GM13976 (cell line): ENCODE measurements around the gene TMEM31.

Source experiments
- DNase-seq: peaks from one replicate; pipeline ENCODE4 v3.0.0; 2012; ENCODE audit warnings: low spot score
- CTCF ChIP-seq: IDR thresholded peaks from 2 replicates; pipeline ENCODE4 v1.5.1; 2012; ENCODE audit warnings: borderline replicate concordance, mild to moderate bottlenecking; ENCODE audit not compliant: insufficient read depth; ENCODE audit errors: extremely low read depth, missing control alignments, control extremely low read depth
- in situ Hi-C: fragments of 300-500 bp; cut with MboI; formaldehyde crosslinking; loops from one replicate; pipeline ENCODE4 v1.12.0; 2022; ENCODE audit warnings: low sequenced_read_pairs, mixed read lengths, inconsistent platforms; ENCODE audit not compliant: unreplicated experiment

The TMEM31 gene

GRCh38 chrX:103710609-103711008, at the start of gene TMEM31:
TMEM31 (plus strand) TSS chrX:103710909; CDS start chrX:103712259, 1,350 bp downstream.
- in situ Hi-C loops, result no loop called here
- no peak for TF ChIP-seq CTCF
- no peak for DNase-seq

GRCh38 chrX:103663981-103664762, 46.5 kb upstream of the TMEM31 start:
- DNase-seq, result no peak
- no peak for TF ChIP-seq CTCF
- in situ Hi-C loops, result no loop called here

- no peak for DNase-seq
- in situ Hi-C loops, result no loop called here
- TF ChIP-seq CTCF, result no peak
Measured at GRCh38 chrX:103666202-103667107, 44.3 kb upstream of the TMEM31 start.

GRCh38 chrX:103669745-103670144, 41.0 kb upstream of the TMEM31 start:
- in situ Hi-C loops, result no loop called here
- TF ChIP-seq CTCF, result no peak

GRCh38 chrX:103674531-103675454, 35.9 kb upstream of the TMEM31 start:
- in situ Hi-C loops, result no loop called here
- TF ChIP-seq CTCF, result no peak
- DNase-seq, result no peak

More at GRCh38 chrX:103669745-103670144, 41.0 kb upstream of the TMEM31 start:
- DNase-seq, result no peak
